HG02763 (cell line): ENCODE data around the gene LTBP2.
"Not testable (repeated sequence)": the region's sequence is repeated elsewhere in the genome, so short reads cannot be mapped to it uniquely, and the experiment has no call there.

ENCODE experiments used
- ATAC-seq: cut with Tn5 transposase; IDR thresholded peaks from one replicate; pipeline ENCODE4 v1.9.1; 2021; ENCODE audit warnings: mild to moderate bottlenecking, moderate library complexity; ENCODE audit not compliant: unreplicated experiment

Gene LTBP2

GRCh38 chr14:74554742-74555362 is 57.2 kb downstream of the LTBP2 start:
- ATAC-seq = no peak

- ATAC-seq = no peak
These were observed 59.4 kb downstream of the LTBP2 start for GRCh38 chr14:74552623-74553022.

- no peak for ATAC-seq
These were observed 60.3 kb downstream of the LTBP2 start for GRCh38 chr14:74551431-74552371.

GRCh38 chr14:74551001-74551400 is 61.0 kb downstream of the LTBP2 start:
- no peak for ATAC-seq

GRCh38 chr14:74550071-74550470 is 62.0 kb downstream of the LTBP2 start:
- ATAC-seq = no peak

- ATAC-seq = no peak
These were observed 62.4 kb downstream of the LTBP2 start for GRCh38 chr14:74549588-74549987.

GRCh38 chr14:74548881-74549280 is 63.2 kb downstream of the LTBP2 start:
- no peak for ATAC-seq

GRCh38 chr14:74547331-74547927 is 64.6 kb downstream of the LTBP2 start:
- no peak for ATAC-seq

- ATAC-seq = no peak
These were observed 65.6 kb downstream of the LTBP2 start for GRCh38 chr14:74546416-74546815.

- ATAC-seq = no peak
These were observed 66.7 kb downstream of the LTBP2 start for GRCh38 chr14:74545386-74545785.

GRCh38 chr14:74543771-74544438 is 68.1 kb downstream of the LTBP2 start:
- ATAC-seq = no peak

GRCh38 chr14:74542056-74542685 is 69.9 kb downstream of the LTBP2 start:
- no peak for ATAC-seq

- no peak for ATAC-seq
These were observed 70.8 kb downstream of the LTBP2 start for GRCh38 chr14:74541225-74541624.

GRCh38 chr14:74539503-74539902 is 72.5 kb downstream of the LTBP2 start:
- no peak for ATAC-seq

GRCh38 chr14:74538411-74539391 is 73.3 kb downstream of the LTBP2 start:
- no peak for ATAC-seq

GRCh38 chr14:74536336-74536735 is 75.7 kb downstream of the LTBP2 start:
- ATAC-seq = not testable (repeated sequence)

- no peak for ATAC-seq
These were observed 76.2 kb downstream of the LTBP2 start for GRCh38 chr14:74535756-74536325.

GRCh38 chr14:74533576-74533975 is 78.5 kb downstream of the LTBP2 start:
- ATAC-seq = no peak

- no peak for ATAC-seq
These were observed 79.8 kb downstream of the LTBP2 start for GRCh38 chr14:74532246-74532645.
